Melanocyte of skin (primary cell): ENCODE data around the gene MYOZ1. TPM values are rescaled to one million over a fixed set of nuclear protein-coding genes. Genes with fewer than 3 reads are reported as not detected.

Source experiments
- total RNA-seq, 2 donors: library from RNA; depleted of rRNA; stranded (reverse); fragments of >200 nt; gene quantifications; 2 replicates each; pipeline ENCODE4 v1.2.3, GENCODE V29; 2012

MYOZ1 gene
- total RNA-seq: not detected

GRCh38 chr10:73641328-73642060, at the start of gene MYOZ1:
MYOZ1 (minus strand) TSS chr10:73641474; CDS start chr10:73640017, 1,457 bp downstream.

GRCh38 chr10:73655990-73656298, 14.7 kb upstream of the MYOZ1 start, which contains the start of gene SYNPO2L:
SYNPO2L (minus strand) TSS chr10:73656029; CDS start chr10:73655922, 107 bp downstream.

GRCh38 chr10:73590881-73591799, 50.1 kb downstream of the MYOZ1 start, which contains the start of gene USP54:
USP54 (minus strand) TSS chr10:73591342; CDS start chr10:73575658, 15,684 bp downstream.

Other genes starting within 250 kb of the MYOZ1 start
- gene ANXA7, start 227.4 kb downstream of the MYOZ1 start, total RNA-seq: 10 to 100 TPM; 70.9 to 84.9 TPM
- under 1 TPM; 0.67 to 0.69 TPM for gene MSS51, start 207.9 kb downstream of the MYOZ1 start, total RNA-seq
- 10 to 100 TPM; 12.0 to 15.0 TPM for gene PPP3CB, start 145.4 kb downstream of the MYOZ1 start, total RNA-seq
- gene USP54, start 50.1 kb downstream of the MYOZ1 start, total RNA-seq: 100 to 1,000 TPM in 1 of 2 donors, 10 to 100 TPM in 1; 95.6 to 111 TPM
- gene SYNPO2L, start 14.6 kb upstream of the MYOZ1 start, total RNA-seq: not detected
- 1 to 10 TPM; 1.0 to 2.0 TPM for gene AGAP5, start 56.6 kb upstream of the MYOZ1 start, total RNA-seq
- gene SEC24C, start 102.9 kb upstream of the MYOZ1 start, total RNA-seq: 10 to 100 TPM; 46.6 to 49.6 TPM
- 10 to 100 TPM; 16.2 to 24.3 TPM for gene CHCHD1, start 140.6 kb upstream of the MYOZ1 start, total RNA-seq
- gene ZSWIM8, start 144.1 kb upstream of the MYOZ1 start, total RNA-seq: 10 to 100 TPM; 59.6 to 77.4 TPM
- gene NDST2, start 170.1 kb upstream of the MYOZ1 start, total RNA-seq: 1 to 10 TPM; 5.7 to 7.6 TPM
- gene CAMK2G, start 233.1 kb upstream of the MYOZ1 start, total RNA-seq: 10 to 100 TPM; 12.7 to 14.5 TPM